Measurements from ENCODE around the gene CDH18. TPM values are rescaled to one million over a fixed set of nuclear protein-coding genes. Genes with fewer than 3 reads are reported as not detected.

CDH18 gene
- total and polyA plus RNA-seq, 2 donors (not counting 3 experiments of a cell fraction or from before 2014, with no cell fraction given) = 0.06 TPM; not detected in 1

DNA sequence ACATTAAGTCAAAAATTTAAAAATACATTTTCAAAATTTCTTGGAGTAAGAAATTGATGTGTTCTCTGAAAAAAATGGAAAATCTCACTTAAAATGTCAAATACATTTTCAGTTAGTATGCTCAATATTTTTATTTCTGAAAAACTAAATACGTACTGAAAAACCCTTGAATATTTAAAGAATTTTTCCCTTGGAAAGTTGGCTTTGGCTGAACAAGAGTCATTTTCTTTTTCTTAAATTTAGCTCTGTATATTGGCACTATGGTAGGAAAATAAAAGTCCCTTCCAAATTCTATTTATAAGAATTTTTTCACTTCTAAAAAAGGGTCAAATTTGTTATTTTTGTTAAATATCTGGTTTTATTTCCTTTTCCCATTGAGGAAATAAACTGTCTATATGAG lies 29.0 kb upstream of the CDH18 start:
- no peaks in the 10 kb centered on the region for H3K9me1 ChIP-seq (replicated peaks; ENCODE audit: control insufficient read depth, extremely low read depth, insufficient read depth, low read length)
- no peak overlapping the region for H3K4me3 ChIP-seq (replicated peaks in 1 of 3; ENCODE audit: insufficient read depth in 1 of 3, low read depth in 1 of 3, low read length in 3 of 3)
- no peaks in the 10 kb centered on the region for H3K36me3 ChIP-seq (ENCODE audit: control insufficient read depth in 2 of 2, extremely low read depth in 1 of 2, insufficient read depth in 2 of 2, low read length in 2 of 2)
- ChIA-PET POLR2A (no interaction called here), CTCF (no interaction called here)
- no peak overlapping the region for H3K4me2 ChIP-seq (ENCODE audit: insufficient read depth, low read length)
- H3K4me1 ChIP-seq (ENCODE audit: control insufficient read depth, extremely low read depth, insufficient read depth, low read length) = no peaks in the 10 kb centered on the region
- no peak overlapping the region for H3K27ac ChIP-seq (ENCODE audit: insufficient read depth, low read depth, low read length)
- intact Hi-C loops (cut with micrococcal nuclease) (no loop called here), dilution Hi-C loops (cut with MboI; ENCODE audit: extremely low pct_ligation_motif_present, low sequenced_read_pairs) (no loop called here)
- FAIRE-seq (no peak), DNase-seq (ENCODE audit: low read depth, low spot score) (no peak)
- no peaks in the 10 kb centered on the region for H4K20me1 ChIP-seq (replicated peaks; ENCODE audit: control insufficient read depth, extremely low read depth, insufficient read depth, low read length)
- H3K9ac ChIP-seq (replicated peaks; ENCODE audit: extremely low read depth, insufficient read depth, low read length) = no peak overlapping the region
- no peak overlapping the region for H2AFZ ChIP-seq (ENCODE audit: low read depth, low read length)
- no TSS peak for BruUV-seq (replicated peaks)
- no peaks in the 10 kb centered on the region for H3K27me3 ChIP-seq (ENCODE audit: control insufficient read depth in 2 of 2, insufficient read depth in 2 of 2, low read length in 2 of 2)
- peaks cover 4% of the 10 kb centered on the region for H3K9me3 ChIP-seq (replicated peaks; ENCODE audit: control insufficient read depth, insufficient read depth, low read length)
- no peak for TF ChIP-seq GATA2 (IDR thresholded peaks at IDR 0.05; ENCODE audit: insufficient read depth, insufficient read length, low read depth, low read length)
- TF ChIP-seq, protein P1, sequence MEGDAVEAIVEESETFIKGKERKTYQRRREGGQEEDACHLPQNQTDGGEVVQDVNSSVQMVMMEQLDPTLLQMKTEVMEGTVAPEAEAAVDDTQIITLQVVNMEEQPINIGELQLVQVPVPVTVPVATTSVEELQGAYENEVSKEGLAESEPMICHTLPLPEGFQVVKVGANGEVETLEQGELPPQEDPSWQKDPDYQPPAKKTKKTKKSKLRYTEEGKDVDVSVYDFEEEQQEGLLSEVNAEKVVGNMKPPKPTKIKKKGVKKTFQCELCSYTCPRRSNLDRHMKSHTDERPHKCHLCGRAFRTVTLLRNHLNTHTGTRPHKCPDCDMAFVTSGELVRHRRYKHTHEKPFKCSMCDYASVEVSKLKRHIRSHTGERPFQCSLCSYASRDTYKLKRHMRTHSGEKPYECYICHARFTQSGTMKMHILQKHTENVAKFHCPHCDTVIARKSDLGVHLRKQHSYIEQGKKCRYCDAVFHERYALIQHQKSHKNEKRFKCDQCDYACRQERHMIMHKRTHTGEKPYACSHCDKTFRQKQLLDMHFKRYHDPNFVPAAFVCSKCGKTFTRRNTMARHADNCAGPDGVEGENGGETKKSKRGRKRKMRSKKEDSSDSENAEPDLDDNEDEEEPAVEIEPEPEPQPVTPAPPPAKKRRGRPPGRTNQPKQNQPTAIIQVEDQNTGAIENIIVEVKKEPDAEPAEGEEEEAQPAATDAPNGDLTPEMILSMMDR (IDR thresholded peaks at IDR 0.05; ENCODE audit: extremely low read depth in 1 of 2, insufficient read depth in 1 of 2, low read depth in 1 of 2, low read length in 2 of 2) = no peak
- no peak for TF ChIP-seq POLR2A (IDR thresholded peaks at IDR 0.05; ENCODE audit: low read depth, low read length)
- TF ChIP-seq, protein P2, sequence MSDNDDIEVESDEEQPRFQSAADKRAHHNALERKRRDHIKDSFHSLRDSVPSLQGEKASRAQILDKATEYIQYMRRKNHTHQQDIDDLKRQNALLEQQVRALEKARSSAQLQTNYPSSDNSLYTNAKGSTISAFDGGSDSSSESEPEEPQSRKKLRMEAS (IDR thresholded peaks at IDR 0.05; ENCODE audit: insufficient read depth, insufficient read length) = no peak
- no peak for TF ChIP-seq MYC (IDR thresholded peaks at IDR 0.05; ENCODE audit: low read depth, low read length)
- TF ChIP-seq POLR2AphosphoS5 (IDR thresholded peaks at IDR 0.05; ENCODE audit: insufficient read depth, low read depth, low read length) = no peak
- TF ChIP-seq JUN (IDR thresholded peaks at IDR 0.05; ENCODE audit: borderline replicate concordance, insufficient read depth, insufficient read length, low read depth) = no peak
- TF ChIP-seq FOS (IDR thresholded peaks at IDR 0.05; ENCODE audit: borderline replicate concordance, insufficient read depth, low read length) = no peak
- TF ChIP-seq EZH2 (IDR thresholded peaks at IDR 0.05; ENCODE audit: borderline replicate concordance, low read depth, low read length, severe bottlenecking) = no peak
- H3K79me2 ChIP-seq (ENCODE audit: control insufficient read depth, insufficient read depth, low read length) = no peaks in the 10 kb centered on the region

All from endothelial cell of umbilical vein (primary cell).